HG03575 (cell line): Measurements from ENCODE around the gene SGCD.

Experiments
- ATAC-seq: cut with Tn5 transposase; IDR thresholded peaks from one replicate; pipeline ENCODE4 v1.9.1; 2021; ENCODE audit not compliant: unreplicated experiment, insufficient number of reproducible peaks, low FRiP score; ENCODE audit errors: extremely low read depth

SGCD gene

DNA sequence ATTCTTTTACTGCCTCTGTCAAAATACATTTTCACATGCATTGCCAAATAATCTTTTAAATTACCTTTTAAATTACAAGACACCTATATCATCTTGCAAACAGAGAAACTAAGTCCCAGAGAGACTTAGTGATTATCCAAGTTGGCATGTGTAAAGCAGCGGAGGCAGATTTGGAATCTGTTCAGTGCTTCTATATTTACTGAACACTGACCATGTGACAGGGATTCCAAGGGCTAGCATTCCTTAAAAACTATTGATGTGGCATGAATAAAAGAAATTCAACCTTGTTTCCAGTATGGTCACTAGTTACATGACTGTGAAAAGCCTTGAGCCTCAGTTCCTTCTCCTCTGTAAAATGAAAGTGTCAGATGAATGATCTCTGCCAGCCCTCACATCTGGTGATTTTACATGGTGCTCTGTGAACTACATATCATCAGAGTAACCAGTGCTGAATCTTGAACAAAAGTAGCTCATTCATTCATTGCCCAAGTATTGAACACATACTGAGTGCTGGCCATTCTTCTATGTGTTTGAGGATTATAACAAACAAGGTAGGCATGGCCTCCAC, 451.3 kb downstream of the SGCD start:
- no peak for ATAC-seq

- no peak for ATAC-seq
Observed at GRCh38 chr5:156778752-156779151, 451.8 kb downstream of the SGCD start.

- no peak for ATAC-seq
Observed at GRCh38 chr5:156779436-156779835, 452.5 kb downstream of the SGCD start.

DNA sequence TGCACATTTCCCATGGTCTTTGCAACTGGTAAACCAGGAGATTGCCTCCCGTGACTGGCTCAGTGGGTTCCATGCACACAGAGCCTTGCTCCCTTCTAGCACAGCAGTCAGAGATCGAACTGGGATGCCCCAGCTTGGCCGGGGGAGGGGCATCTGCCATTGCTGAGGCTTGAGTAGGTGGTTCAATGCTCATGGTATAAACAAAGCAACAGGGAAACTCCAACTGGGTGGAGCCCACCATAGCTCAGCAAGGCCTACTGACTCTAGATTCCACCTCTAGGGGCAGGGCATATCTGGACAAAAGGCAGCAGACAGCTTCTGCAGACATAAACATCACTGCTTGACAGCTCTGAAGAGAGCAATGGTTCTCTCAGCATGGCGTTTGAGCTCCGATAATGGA, 456.1 kb downstream of the SGCD start:
- ATAC-seq: no peak

DNA sequence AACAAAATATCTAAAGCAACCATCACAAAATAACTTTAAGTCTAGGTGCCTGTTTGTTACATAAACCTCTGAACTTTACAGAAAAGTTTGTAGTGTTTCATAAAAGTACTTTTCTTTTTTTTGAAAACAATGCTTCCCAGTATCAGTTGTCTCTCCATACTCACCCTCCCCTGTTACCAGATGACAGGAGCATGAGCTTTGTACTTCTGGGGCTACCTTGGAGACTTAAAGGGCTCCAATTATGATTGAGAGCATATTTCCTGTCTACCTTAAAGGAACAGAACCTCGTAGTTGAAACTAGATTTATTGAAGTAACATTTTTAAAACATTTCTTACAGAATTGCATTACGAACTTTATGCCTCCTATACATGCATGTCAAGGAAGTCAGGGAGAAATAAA, 467.7 kb downstream of the SGCD start:
- ATAC-seq: no peak

DNA sequence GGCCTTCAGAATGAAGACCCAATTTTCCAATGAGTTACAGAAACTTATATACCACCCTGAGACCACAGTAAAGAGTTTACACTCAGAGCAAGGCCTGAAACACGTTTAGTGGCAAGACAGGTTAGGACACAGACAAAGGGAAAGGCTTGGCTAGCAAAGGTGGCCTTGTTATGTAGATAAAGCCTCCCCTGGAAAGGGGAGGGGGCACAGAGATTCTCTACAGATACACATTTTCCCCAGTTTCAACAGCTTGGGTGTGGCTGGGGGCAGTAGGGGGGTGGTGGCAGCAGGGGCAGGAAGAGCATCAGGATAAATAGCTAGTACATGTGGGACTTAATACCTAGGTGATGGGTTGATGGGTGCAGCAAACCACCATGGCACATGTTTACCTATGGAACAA, 471.2 kb downstream of the SGCD start:
- no peak for ATAC-seq

GRCh38 chr5:156799171-156799570, 472.2 kb downstream of the SGCD start:
- no peak for ATAC-seq

DNA sequence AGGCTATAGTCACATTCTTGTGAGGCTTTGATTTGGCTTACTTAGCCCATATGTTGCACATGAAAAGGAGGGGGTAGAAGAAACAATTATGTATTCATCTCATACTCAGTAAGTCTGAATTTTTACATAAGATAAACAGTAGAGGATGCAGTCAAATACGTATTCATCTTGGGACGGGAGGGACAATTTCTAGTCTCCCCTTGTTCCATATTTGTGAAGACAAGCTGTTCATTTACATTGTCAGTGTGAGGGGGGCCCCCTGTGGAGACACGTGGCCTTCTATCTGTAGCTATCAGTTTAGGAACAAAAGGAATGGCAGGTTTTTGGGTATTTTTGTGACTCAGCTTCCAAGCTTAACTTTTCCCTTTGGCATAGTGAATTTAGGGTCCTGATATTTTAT, 474.0 kb downstream of the SGCD start:
- ATAC-seq: no peak

- no peak for ATAC-seq
Observed at GRCh38 chr5:156802501-156802900, 475.5 kb downstream of the SGCD start.

DNA sequence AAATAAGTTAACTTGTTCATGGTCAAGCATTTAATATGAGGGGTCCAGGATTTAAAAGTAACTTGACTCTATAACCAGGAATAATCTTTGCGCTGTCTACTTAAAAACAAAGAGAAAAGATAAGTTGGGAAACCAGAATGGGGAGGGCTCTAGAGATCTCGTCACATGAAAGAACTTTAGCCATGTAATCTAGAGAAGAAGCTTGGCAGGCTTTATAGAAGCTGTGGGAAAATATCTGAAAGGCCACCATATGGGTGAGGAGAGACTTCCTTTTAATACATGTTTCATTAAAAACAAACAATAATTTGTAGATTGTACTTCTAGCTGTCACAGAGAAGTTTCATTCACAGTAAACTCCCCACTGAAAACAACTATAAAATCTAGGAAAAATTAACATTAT, 476.4 kb downstream of the SGCD start:
- no peak for ATAC-seq

DNA sequence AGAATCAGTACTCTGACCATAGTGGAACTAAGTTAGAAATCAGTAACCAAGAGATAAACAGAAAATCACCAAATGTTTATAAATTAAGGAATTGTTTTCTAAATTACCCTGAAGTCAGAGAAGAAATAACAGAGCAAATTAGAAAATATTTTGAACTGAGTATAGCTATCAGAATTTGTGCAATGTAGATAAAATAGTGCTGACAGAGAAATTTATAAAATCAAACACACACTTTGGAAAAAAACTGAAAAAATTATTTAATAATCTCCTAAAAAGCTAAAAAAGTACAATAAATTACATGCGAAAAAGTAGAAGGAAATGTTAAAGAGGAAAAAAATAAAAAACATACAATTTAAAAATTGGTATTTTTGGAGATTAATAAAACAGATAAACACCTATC, 486.0 kb downstream of the SGCD start:
- no peak for ATAC-seq

DNA sequence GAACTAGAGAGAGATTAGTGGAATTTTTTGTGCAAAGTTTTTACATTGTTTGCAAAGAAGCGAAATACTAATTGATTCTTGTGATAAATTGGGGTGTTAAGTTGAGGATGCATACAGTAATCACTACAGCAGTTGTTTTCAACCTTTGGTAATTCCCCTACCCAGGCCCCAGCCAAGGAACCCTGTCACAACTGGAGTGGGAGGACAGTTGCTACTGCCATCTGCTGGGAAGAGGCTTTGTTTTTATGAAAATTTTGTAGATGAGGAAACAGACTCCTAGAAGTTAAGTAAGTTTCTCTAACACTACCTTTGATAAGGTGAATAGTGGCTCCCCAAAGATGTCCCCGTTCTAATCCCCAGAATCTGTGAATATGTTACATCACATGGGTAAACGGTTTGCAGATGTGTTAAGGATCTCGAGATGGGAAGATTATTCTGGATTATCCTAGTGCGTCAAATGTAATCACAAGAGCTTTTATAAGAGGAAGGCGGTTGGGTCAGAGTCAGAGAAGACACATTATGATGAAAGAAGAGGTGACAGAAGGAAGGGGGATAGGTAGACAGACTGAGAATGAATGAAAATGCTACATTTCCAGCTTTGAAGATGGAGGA, 489.1 kb downstream of the SGCD start:
- no peak for ATAC-seq
